Measurements from ENCODE around the gene EEFSEC.
"Not testable (repeated sequence)": the region's sequence is repeated elsewhere in the genome, so short reads cannot be mapped to it uniquely, and the experiment has no call there.

The EEFSEC gene

GRCh38 chr3:128151758-128152274 lies 1.5 kb upstream of the EEFSEC start:
- in situ Hi-C loops (cut with MboI; ENCODE audit: low sequenced_read_pairs), result no loop called here

DNA sequence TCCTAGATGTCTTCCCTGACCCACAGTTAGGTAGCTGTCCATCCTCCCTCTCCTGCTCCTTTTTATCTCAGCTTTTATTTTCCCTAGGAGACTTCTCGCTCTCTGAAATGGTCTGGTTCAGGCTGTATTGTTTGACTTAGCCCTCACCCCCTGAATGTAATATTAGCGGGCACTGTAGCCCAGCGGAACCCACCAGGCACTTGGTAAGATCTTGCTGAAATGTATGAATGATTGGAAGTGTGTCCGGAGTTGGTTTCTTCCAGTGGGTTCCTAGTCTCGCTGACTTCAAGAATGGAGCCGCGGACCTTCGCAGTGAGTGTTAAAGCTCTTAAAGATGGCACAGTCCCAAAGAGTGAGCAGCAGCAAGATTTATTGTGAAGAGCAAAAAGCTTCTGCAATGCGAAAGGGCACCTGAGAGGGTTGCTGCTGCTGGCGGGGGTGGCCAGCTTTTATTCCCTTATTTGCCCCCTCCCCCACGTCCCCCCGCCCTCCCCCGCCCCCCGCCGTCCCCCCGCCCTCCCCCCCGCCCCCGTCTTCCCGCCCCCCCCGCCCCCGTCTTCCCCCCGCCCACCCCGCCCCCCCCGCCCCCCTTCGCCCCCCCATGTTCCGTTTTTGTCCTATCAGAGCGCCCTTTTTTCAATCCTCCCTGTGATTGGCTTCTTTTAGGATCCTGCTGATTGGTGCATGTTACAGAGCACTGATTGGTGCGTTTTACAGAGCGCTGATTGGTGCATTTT lies 694 bp upstream of the EEFSEC start:
- in situ Hi-C loops (cut with MboI; ENCODE audit: low sequenced_read_pairs), result no loop called here

GRCh38 chr3:128154354-128154753 lies 1.1 kb downstream of the EEFSEC start:
- in situ Hi-C loops (cut with MboI; ENCODE audit: low sequenced_read_pairs), result not testable (repeated sequence)

- in situ Hi-C loops (cut with MboI; ENCODE audit: low sequenced_read_pairs), result no loop called here
These were observed 2.5 kb downstream of the EEFSEC start for GRCh38 chr3:128155616-128156360.

GRCh38 chr3:128160661-128161060 lies 7.4 kb downstream of the EEFSEC start:
- in situ Hi-C loops (cut with MboI; ENCODE audit: low sequenced_read_pairs), result no loop called here

DNA sequence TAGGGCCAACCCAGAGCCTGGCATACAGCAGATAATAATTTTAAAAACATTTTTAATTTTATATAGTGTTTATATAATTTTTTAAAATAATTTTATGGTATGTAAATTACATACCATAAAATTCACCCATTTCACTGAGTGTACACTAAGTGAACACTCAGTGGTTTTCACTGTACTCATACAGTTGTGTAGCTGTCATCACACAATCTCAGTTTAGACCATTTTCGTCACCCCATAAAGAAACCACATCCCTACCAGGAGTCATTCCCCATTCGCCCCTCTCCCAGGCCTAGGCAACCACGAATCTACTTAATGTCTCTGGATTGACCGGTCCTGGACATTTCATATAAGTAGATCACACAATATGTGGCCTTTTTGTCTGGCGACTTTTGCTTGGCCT lies 10.2 kb downstream of the EEFSEC start:
- in situ Hi-C loops (cut with MboI; ENCODE audit: low sequenced_read_pairs), result no loop called here

GRCh38 chr3:128166971-128167453 lies 13.7 kb downstream of the EEFSEC start:
- in situ Hi-C loops (cut with MboI; ENCODE audit: low sequenced_read_pairs), result no loop called here

GRCh38 chr3:128167646-128167972 lies 14.3 kb downstream of the EEFSEC start:
- in situ Hi-C loops (cut with MboI; ENCODE audit: low sequenced_read_pairs), result no loop called here

- in situ Hi-C loops (cut with MboI; ENCODE audit: low sequenced_read_pairs), result no loop called here
These were observed 14.8 kb downstream of the EEFSEC start for GRCh38 chr3:128167973-128168674.

DNA sequence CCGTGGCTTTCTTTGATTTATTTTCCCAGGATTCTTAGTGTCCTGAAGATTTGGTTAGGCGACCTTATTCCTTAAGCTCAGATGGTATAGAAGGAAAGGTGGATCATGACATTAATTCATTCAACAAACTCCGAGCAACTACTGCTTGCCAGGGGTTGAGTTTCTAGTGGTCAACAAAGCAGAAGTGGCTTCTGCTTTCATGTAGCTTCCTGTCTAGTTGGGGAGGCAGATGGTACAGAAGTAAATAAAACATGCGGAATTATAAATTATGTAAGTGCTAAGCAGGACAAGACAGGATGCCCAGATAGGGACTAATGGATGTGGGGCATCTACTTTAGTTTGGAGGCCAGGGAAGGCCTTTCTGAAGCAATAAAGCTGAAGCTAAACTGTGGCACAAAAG lies 15.6 kb downstream of the EEFSEC start:
- in situ Hi-C loops (cut with MboI; ENCODE audit: low sequenced_read_pairs), result no loop called here

- in situ Hi-C loops (cut with MboI; ENCODE audit: low sequenced_read_pairs), result no loop called here
These were observed 17.7 kb downstream of the EEFSEC start for GRCh38 chr3:128170866-128171516.

DNA sequence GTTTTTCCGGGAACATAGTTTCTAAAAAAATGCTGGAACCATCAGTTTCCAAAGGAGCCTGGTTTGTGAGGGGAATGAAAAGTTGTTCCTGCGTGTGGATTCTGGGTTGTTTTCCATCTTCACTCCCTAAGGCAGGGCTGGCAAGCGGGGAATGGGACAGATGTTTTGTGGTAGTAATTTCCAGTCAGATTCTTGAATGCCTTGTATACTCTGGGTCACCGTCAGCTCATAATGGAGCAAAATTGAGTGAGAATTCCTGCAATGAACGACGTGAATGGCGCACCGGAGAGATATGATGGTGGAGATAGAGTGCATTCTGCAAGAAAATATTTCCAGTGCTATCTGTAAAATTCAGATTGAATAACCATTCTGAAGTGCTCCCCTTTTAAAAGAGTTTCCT lies 19.9 kb downstream of the EEFSEC start:
- in situ Hi-C loops (cut with MboI; ENCODE audit: low sequenced_read_pairs), result no loop called here

- in situ Hi-C loops (cut with MboI; ENCODE audit: low sequenced_read_pairs), result no loop called here
These were observed 20.6 kb downstream of the EEFSEC start for GRCh38 chr3:128173849-128174248.

DNA sequence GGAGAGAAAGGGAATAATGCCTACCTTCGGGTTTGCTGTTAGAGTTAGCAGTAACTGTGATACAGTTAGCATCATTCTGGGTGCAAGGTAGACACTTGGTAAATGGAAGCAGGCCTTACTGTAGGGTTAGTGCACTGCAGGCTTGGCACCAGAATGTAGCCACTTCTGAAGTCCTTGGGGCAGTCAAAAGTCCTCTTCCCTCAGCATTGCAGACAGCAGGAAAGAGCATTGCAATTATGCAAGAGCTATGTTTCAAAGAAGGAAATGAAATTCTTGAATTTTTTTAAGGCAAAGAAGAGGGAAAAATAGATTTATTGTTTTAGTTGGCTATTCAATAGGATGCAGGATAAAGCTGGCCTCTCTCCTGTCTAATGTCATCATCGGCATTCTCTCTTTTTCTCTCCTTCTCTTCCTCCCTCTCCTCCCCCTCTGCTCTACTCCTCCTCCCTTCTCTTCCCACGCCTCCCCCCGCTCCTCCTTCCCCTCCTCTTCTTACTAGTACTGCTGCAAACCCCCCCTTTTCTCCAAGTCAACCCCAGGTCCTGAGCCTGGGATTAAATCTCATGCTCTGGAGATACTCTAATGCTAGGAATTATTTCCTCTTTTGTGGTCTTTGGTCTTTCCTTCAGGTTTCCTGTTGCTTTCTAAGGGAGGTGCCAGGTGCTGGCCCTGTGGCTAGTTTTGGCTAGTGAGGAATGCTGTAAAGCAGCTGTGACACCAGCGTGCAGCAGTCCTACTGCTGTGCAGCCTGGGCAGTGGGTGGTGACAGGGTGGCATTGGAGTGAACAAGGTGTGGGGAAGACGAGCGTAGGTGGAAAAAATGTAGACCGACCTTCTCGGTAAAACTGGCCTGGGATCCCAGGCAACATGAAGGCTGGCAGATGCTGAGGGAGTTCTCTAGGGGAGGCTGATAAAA lies 21.7 kb downstream of the EEFSEC start:
- in situ Hi-C loops (cut with MboI; ENCODE audit: low sequenced_read_pairs), result no loop called here

DNA sequence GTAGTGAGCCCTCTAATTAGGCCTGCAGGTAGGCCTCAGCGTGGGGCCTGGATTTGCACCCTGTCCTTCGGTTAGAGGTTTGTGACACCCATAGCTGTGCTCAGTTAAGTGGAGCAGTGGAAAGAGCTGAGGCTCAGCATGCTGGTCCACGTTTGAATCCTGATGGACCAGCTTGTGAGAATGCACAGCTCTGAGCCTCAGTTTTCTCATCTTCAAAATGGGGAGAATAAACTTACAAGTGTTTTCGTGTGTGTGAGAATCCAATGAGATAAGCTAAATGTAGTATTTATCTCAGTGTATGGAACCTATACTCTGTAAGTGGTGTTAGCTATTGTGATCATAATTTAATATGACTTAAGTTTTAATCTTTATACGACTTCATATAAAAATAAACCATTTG lies 22.5 kb downstream of the EEFSEC start:
- in situ Hi-C loops (cut with MboI; ENCODE audit: low sequenced_read_pairs), result no loop called here

DNA sequence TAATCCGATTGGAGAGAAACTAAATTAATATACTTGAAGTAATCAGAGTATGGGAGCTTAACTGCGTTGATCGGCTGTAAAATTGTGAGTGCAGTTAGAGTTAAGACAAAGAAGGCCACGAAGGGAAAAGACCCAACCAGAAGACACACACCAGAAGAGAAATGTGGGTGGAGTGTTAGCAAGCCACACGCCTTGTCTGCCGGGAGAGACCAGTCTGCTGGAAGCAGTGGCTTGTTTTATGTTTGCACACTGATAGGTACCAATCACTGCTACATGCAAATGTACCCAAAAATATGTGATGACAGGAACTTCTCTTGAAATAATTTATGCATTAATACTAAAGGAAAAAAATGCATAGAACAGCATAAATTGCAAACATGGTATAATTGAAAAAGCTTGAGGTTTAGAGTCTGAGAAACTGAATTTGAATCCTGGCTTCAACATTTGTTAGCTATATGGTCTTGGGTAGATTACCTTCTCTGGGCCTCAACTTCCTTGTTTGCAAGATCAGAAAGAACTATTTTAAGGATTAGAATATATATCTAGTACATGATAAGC lies 23.1 kb downstream of the EEFSEC start:
- in situ Hi-C loops (cut with MboI; ENCODE audit: low sequenced_read_pairs), result no loop called here

DNA sequence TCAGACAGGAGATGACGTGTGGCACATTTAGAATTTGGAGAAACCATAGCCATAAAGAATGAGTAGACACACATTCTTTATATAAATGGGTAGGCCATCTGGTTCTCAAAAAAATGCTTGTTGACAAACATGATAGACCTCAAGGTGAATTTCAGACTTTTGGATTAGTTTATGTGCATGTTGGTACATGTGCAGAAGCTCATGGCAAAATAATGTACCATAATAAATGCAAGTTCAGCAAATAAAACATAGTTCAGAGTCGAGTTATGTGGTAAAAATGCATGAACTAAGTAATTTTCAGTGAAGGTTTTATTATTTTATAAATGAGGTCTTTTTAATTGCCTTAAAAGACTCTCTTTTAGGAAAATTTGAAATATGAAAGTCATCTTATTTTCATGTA lies 24.6 kb downstream of the EEFSEC start:
- in situ Hi-C loops (cut with MboI; ENCODE audit: low sequenced_read_pairs), result no loop called here

GRCh38 chr3:128178782-128179483 lies 25.7 kb downstream of the EEFSEC start:
- in situ Hi-C loops (cut with MboI; ENCODE audit: low sequenced_read_pairs), result no loop called here

DNA sequence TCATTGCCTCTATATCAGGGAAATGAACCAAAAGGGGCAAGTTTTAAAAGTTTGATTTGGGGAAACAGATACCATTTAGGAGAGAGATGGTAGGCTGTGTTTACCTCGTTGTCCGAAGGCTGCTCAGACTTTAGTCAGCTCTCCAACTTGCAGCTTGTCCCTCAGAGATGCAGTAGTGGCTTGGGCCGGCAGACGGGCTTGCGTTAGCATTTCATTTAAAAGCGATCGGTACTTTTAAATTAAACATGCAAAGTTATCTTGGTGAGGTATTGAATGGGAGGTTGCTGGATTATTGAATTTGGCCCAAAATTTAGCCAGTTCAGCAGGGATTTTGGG lies 26.2 kb downstream of the EEFSEC start:
- in situ Hi-C loops (cut with MboI; ENCODE audit: low sequenced_read_pairs), result no loop called here

Measured in hTERT RPE-1 (cell line).